SK-N-SH (cell line): ENCODE measurements around the gene LMNTD2. TPM values are rescaled to one million over a fixed set of nuclear protein-coding genes. Genes with fewer than 3 reads are reported as not detected.

ENCODE experiments used
- CTCF ChIA-PET: fragments of 300-600, 350-600 bp; formaldehyde crosslinking; extraction: SDS; loops from one replicate; lab custom pipeline; 2021; lab: Yijun Ruan, JAX
- POLR2A ChIA-PET: fragments of 350-600 bp; sonication (Branson Sonifier 250); formaldehyde crosslinking; extraction: SDS; loops from one replicate; lab custom pipeline; 2020; ENCODE audit warnings: antibody characterized with exemption, inconsistent platforms; lab: Yijun Ruan, JAX
- DNase-seq: peaks from one replicate; pipeline ENCODE4 v3.0.0; 2012
- H2AFZ ChIP-seq: fragments of 200-600 bp; sonication (generic); 2 replicates; pipeline ENCODE4 v1.8.1; 2016; ENCODE audit warnings: antibody characterized with exemption, mild to moderate bottlenecking, low read depth
- H3F3A ChIP-seq: fragments of 200-600 bp; sonication (generic); replicated peaks from 2 replicates; pipeline ENCODE3; 2016; ENCODE audit warnings: antibody characterized with exemption, mild to moderate bottlenecking; ENCODE audit not compliant: insufficient read depth
- H3K27ac ChIP-seq, 2 experiments: fragments of 200-500 bp in 1 of 2; fragments of 200-600 bp in 1 of 2; sonication (Bioruptor generic) in 1 of 2; sonication (generic), shearing (Covaris generic) in 1 of 2; 2 replicates each; pipeline versions ENCODE4 v1.5.1 to v1.6.1; 2014 to 2016; ENCODE audit warnings: low read depth in 2 of 2, inconsistent platforms in 1 of 2, low read length in 1 of 2, mild to moderate bottlenecking in 1 of 2, mixed read lengths in 1 of 2
- H3K27me3 ChIP-seq: fragments of 200-600 bp; sonication (generic), shearing (Covaris generic); 2 replicates; pipeline ENCODE4 v1.6.1; 2016; ENCODE audit warnings: mixed run types; ENCODE audit not compliant: insufficient read depth
- H3K36me3 ChIP-seq, 2 experiments: fragments of 200-500 bp in 1 of 2; fragments of 200-600 bp in 1 of 2; sonication (Bioruptor generic) in 1 of 2; sonication (generic) in 1 of 2; replicated peaks in 1 of 2; 2 replicates each; pipeline versions ENCODE3 to v1.5.1; 2014 to 2016; ENCODE audit warnings: low read length in 1 of 2, mild to moderate bottlenecking in 1 of 2; ENCODE audit not compliant: insufficient read depth in 2 of 2, control insufficient read depth in 1 of 2
- H3K4me1 ChIP-seq, 2 experiments: fragments of 200-500 bp in 1 of 2; fragments of 200-600 bp in 1 of 2; sonication (Bioruptor generic) in 1 of 2; sonication (generic), shearing (Covaris generic) in 1 of 2; 2 replicates each; pipeline versions ENCODE4 v1.5.1 to v1.6.1; 2014 to 2016; ENCODE audit warnings: low read depth in 1 of 2, low read length in 1 of 2, mixed run types in 1 of 2; ENCODE audit not compliant: insufficient read depth in 2 of 2, control insufficient read depth in 1 of 2
- H3K4me2 ChIP-seq: fragments of 200-600 bp; sonication (generic), shearing (Covaris generic); 2 replicates; pipeline ENCODE4 v1.6.1; 2017; ENCODE audit warnings: mixed run types
- H3K4me3 ChIP-seq, 2 experiments: fragments of 200-500 bp in 1 of 2; fragments of 200-600 bp in 1 of 2; sonication (Bioruptor generic) in 1 of 2; sonication (generic), shearing (Covaris generic) in 1 of 2; 2 replicates each; pipeline versions ENCODE4 v1.5.1 to v1.8.1; 2014 to 2016; ENCODE audit warnings: low read depth in 2 of 2, inconsistent platforms in 1 of 2, low read length in 1 of 2, mild to moderate bottlenecking in 1 of 2, mixed read lengths in 1 of 2, moderate library complexity in 1 of 2
- H3K79me2 ChIP-seq: fragments of 200-600 bp; sonication (generic); 2 replicates; pipeline ENCODE4 v1.8.1; 2017; ENCODE audit warnings: mild to moderate bottlenecking; ENCODE audit not compliant: insufficient read depth
- H3K9ac ChIP-seq: fragments of 200-600 bp; sonication (generic); 2 replicates; pipeline ENCODE4 v1.6.1; 2017; ENCODE audit warnings: mixed run types
- H3K9me2 ChIP-seq: fragments of 200-600 bp; sonication (generic); 2 replicates; pipeline ENCODE4 v1.6.1; 2017; ENCODE audit warnings: mixed run types
- H3K9me3 ChIP-seq: fragments of 200-600 bp; sonication (generic); 2 replicates; pipeline ENCODE4 v1.6.1; 2017; ENCODE audit warnings: mixed run types, mild to moderate bottlenecking, moderate library complexity
- H4K20me1 ChIP-seq: fragments of 200-600 bp; sonication (generic); 2 replicates; pipeline ENCODE4 v1.6.1; 2017; ENCODE audit warnings: mild to moderate bottlenecking, mixed run types; ENCODE audit not compliant: insufficient read depth
- ELF1 ChIP-seq: IDR thresholded peaks from 2 replicates; pipeline ENCODE4 v1.4.0; 2012
- EP300 ChIP-seq, 2 experiments: IDR thresholded peaks; 2 replicates each; pipeline versions ENCODE4 v1.4.0 to v1.6.1; 2012; ENCODE audit warnings: borderline replicate concordance in 1 of 2, low read depth in 1 of 2, low read length in 1 of 2
- EZH2phosphoT487 ChIP-seq: fragments of 200-600 bp; sonication (generic); IDR thresholded peaks from 2 replicates; pipeline ENCODE4 v1.6.1; 2017; ENCODE audit warnings: low read depth, mixed run types, mild to moderate bottlenecking, antibody characterized with exemption, moderate library complexity, borderline replicate concordance
- JUND ChIP-seq: IDR thresholded peaks from 2 replicates; pipeline ENCODE4 v1.4.0; 2012
- MEF2A ChIP-seq: IDR thresholded peaks from 2 replicates; pipeline ENCODE4 v1.4.0; 2012; ENCODE audit warnings: low read depth, borderline replicate concordance
- MXI1 ChIP-seq: IDR thresholded peaks from 2 replicates; pipeline ENCODE4 v1.6.1; 2012; ENCODE audit warnings: mild to moderate bottlenecking, low read depth, low read length, improper control_type of control experiment
- NRF1 ChIP-seq: IDR thresholded peaks from 2 replicates; pipeline ENCODE4 v1.6.1; 2012; ENCODE audit warnings: low read depth, mild to moderate bottlenecking, low read length
- PBX3 ChIP-seq: IDR thresholded peaks from 2 replicates; pipeline ENCODE4; 2012
- POLR2AphosphoS5 ChIP-seq: IDR thresholded peaks from 2 replicates; pipeline ENCODE4 v1.6.1; 2012; ENCODE audit warnings: low read depth, low read length
- RAD21 ChIP-seq: IDR thresholded peaks from 2 replicates; pipeline ENCODE4 v1.6.1; 2012; ENCODE audit warnings: mild to moderate bottlenecking, low read length
- RCOR1 ChIP-seq: fragments of 150-350 bp; IDR thresholded peaks from 2 replicates; pipeline ENCODE4 v1.6.1; 2017; ENCODE audit warnings: antibody characterized with exemption, low read length
- REST ChIP-seq: IDR thresholded peaks from 2 replicates; pipeline ENCODE4 v1.6.1; 2012; ENCODE audit warnings: mild to moderate bottlenecking, low read depth, low read length, moderate library complexity
- SIN3A ChIP-seq: IDR thresholded peaks from 2 replicates; pipeline ENCODE4 v1.6.1; 2012; ENCODE audit warnings: low read depth, mild to moderate bottlenecking, low read length, moderate library complexity, borderline replicate concordance
- TCF12 ChIP-seq: IDR thresholded peaks from 2 replicates; pipeline ENCODE4 v1.4.0; 2012
- YY1 ChIP-seq: IDR thresholded peaks from 2 replicates; pipeline ENCODE4 v1.4.0; 2012; ENCODE audit warnings: low read depth, mild to moderate bottlenecking
- WGBS: methylation state at CpG from one replicate; pipeline ENCODE4 v1.1.6; 2017; ENCODE audit warnings: low lambda C conversion rate; 5-methylcytosine and 5-hydroxymethylcytosine counted together
- polyA plus RNA-seq, 3 experiments: library from polyadenylated mRNA; depleted of rRNA; stranded (reverse); fragments of >200 nt; gene quantifications; 2 replicates each; pipeline ENCODE4 v1.2.3, GENCODE V29; 2012
- TF ChIP-seq, protein P1 (sequence below): fragments of 150-350 bp; IDR thresholded peaks from 2 replicates; pipeline ENCODE4 v1.6.1; 2017; ENCODE audit warnings: antibody characterized with exemption, low read length, low read depth, borderline replicate concordance
- TF ChIP-seq, protein P2 (sequence below): fragments of 200-600 bp; sonication (generic); IDR thresholded peaks from 2 replicates; pipeline ENCODE4 v1.6.1; 2017; ENCODE audit warnings: antibody characterized with exemption, mild to moderate bottlenecking, moderate library complexity
- TF ChIP-seq, protein P3 (sequence below): fragments of 150-350 bp; IDR thresholded peaks from 2 replicates; pipeline ENCODE4 v1.6.1; 2016; ENCODE audit warnings: mild to moderate bottlenecking, low read depth, low read length

Gene LMNTD2
- polyA plus RNA-seq, 1 of the 3 experiments (the other 2 are of a cell fraction): 2.4 TPM

DNA sequence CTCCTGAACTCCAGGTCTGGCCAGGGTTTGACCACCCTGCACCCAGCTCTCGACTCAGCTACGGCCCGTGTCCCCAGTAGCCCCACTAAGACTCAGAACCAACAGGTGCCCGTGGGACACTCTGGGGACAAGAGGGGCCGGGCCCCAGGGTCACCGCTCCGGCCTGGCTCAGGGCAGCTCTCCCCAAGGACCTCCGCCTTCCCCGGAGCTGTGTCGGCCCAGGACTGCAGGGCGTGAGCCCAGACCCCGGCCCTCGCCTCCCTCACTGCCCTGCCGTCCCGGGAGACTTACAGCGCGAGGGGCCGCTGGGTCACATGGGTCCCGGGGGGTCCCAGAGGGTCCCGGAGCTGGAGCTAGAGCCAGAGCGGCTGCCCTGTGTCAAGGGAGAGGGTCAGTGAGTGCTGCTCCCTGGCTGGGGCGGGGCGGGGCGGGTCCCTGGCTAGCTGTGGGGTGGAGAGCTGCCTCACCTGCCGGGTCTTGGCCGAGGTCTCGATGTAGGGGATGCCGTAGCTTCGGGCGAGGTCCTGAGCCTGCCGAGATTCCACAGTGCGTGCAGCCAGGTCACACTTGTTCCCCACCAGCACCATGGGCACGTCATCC lies 27.5 kb downstream of the LMNTD2 start:
- peaks cover 0 to 12% of the 10 kb centered on the region in 2 experiments; a peak in 1 of 4 replicates for H3K4me1 ChIP-seq
- 89% methylated on average over 9 of the region's 33 CpGs for WGBS
- H3K27me3 ChIP-seq: no peaks in the 10 kb centered on the region
- H4K20me1 ChIP-seq: peaks cover 10% of the 10 kb centered on the region; the same call in 1 of the 2 replicates
- no peaks in the 10 kb centered on the region for H3K9me3 ChIP-seq
- no peak for DNase-seq
- no peak overlapping the region for H3K9ac ChIP-seq
- peaks cover 0 to 27% of the 10 kb centered on the region in 2 experiments for H3K36me3 ChIP-seq
- no peaks in the 10 kb centered on the region for H3F3A ChIP-seq
- TF ChIP-seq, protein P1, sequence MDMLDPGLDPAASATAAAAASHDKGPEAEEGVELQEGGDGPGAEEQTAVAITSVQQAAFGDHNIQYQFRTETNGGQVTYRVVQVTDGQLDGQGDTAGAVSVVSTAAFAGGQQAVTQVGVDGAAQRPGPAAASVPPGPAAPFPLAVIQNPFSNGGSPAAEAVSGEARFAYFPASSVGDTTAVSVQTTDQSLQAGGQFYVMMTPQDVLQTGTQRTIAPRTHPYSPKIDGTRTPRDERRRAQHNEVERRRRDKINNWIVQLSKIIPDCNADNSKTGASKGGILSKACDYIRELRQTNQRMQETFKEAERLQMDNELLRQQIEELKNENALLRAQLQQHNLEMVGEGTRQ: no peak
- TF ChIP-seq, protein P2, sequence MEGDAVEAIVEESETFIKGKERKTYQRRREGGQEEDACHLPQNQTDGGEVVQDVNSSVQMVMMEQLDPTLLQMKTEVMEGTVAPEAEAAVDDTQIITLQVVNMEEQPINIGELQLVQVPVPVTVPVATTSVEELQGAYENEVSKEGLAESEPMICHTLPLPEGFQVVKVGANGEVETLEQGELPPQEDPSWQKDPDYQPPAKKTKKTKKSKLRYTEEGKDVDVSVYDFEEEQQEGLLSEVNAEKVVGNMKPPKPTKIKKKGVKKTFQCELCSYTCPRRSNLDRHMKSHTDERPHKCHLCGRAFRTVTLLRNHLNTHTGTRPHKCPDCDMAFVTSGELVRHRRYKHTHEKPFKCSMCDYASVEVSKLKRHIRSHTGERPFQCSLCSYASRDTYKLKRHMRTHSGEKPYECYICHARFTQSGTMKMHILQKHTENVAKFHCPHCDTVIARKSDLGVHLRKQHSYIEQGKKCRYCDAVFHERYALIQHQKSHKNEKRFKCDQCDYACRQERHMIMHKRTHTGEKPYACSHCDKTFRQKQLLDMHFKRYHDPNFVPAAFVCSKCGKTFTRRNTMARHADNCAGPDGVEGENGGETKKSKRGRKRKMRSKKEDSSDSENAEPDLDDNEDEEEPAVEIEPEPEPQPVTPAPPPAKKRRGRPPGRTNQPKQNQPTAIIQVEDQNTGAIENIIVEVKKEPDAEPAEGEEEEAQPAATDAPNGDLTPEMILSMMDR: no peak
- TF ChIP-seq MXI1: no peak
- TF ChIP-seq, all 33 proteins: peak for 0
- Histone ChIP-seq H3K4me3 (no peak overlapping the region), H3K4me2 (no peak overlapping the region), H3K9me2 (no peaks in the 10 kb centered on the region), H3K79me2 (peaks cover 15% of the 10 kb centered on the region), H2AFZ (no peak overlapping the region), H3K27ac (no peak overlapping the region)
- CTCF ChIA-PET: interaction anchor here (2.3 kb wide), 2 partner anchors 14 to 21 kb away, joined by 5 to 13 read pairs; no protein-coding TSS in a partner anchor
- POLR2A ChIA-PET: no interaction called here

DNA sequence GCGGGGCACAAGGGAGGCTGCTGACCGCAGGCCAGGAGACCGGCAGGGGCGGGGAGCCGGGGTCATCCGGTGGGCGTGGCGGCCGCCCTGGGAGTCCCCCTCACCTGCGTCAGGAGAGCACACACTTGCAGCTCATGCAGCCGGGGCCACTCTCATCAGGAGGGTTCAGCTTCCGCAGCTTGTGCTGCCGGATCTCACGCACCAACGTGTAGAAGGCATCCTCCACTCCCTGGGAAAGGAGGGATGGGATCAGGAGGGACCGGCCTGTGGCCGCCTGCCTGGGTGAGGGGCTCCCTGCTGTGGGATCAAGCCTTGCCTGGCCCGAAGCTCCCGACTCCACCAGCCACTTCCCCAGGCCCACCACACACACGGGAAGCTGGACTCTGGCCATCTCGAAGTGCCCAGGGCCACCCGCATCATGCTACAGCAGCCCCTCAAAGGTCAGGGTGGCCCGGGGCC lies 28.0 kb downstream of the LMNTD2 start:
- 96% methylated on average over 10 of the region's 23 CpGs for WGBS
- Histone ChIP-seq H3K4me2 (no peak overlapping the region), H4K20me1 (peaks cover 10% of the 10 kb centered on the region; the same call in 1 of the 2 replicates), H3K9me3 (no peaks in the 10 kb centered on the region), H3K9me2 (no peaks in the 10 kb centered on the region), H3K4me3 (no peak overlapping the region), H3F3A (no peaks in the 10 kb centered on the region), H2AFZ (no peak overlapping the region), H3K36me3 (peaks cover 0 to 27% of the 10 kb centered on the region in 2 experiments), H3K9ac (no peak overlapping the region), H3K27me3 (no peaks in the 10 kb centered on the region), H3K79me2 (peaks cover 15% of the 10 kb centered on the region), H3K4me1 (peaks cover 0 to 12% of the 10 kb centered on the region in 2 experiments; a peak in 1 of 4 replicates), H3K27ac (no peak overlapping the region)
- DNase-seq: no peak
- TF ChIP-seq MEF2A (no peak), MXI1 (no peak), TCF12 (no peak), JUND (no peak), ELF1 (no peak), SIN3A (no peak), RAD21 (no peak), PBX3 (no peak), NRF1 (no peak), POLR2AphosphoS5 (no peak), YY1 (no peak), EP300 (IDR thresholded peaks at IDR 0.05; ENCODE audit: borderline replicate concordance in 1 of 2, low read depth in 1 of 2, low read length in 1 of 2) (no peak), RCOR1 (no peak), REST (no peak), EZH2phosphoT487 (no peak)
- TF ChIP-seq, protein P3, sequence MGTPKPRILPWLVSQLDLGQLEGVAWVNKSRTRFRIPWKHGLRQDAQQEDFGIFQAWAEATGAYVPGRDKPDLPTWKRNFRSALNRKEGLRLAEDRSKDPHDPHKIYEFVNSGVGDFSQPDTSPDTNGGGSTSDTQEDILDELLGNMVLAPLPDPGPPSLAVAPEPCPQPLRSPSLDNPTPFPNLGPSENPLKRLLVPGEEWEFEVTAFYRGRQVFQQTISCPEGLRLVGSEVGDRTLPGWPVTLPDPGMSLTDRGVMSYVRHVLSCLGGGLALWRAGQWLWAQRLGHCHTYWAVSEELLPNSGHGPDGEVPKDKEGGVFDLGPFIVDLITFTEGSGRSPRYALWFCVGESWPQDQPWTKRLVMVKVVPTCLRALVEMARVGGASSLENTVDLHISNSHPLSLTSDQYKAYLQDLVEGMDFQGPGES: no peak
- ChIA-PET CTCF (interaction anchor here (2.3 kb wide), 2 partner anchors 14 to 22 kb away, joined by 5 to 13 read pairs; no protein-coding TSS in a partner anchor), POLR2A (no interaction called here)
